Activated naive CD4-positive, alpha-beta T cell treated with anti-CD3 and anti-CD28 coated beads, Interleukin-2, amount 50 U/mL, for 72 hours (primary cell): Measurements from ENCODE around the gene FAM227B. TPM values are rescaled to one million over a fixed set of nuclear protein-coding genes. Genes with fewer than 3 reads are reported as not detected.
A peak's percentile ranks its signal among the peaks of the same experiment; 100 is the strongest.
"Not testable (repeated sequence)": the region's sequence is repeated elsewhere in the genome, so short reads cannot be mapped to it uniquely, and the experiment has no call there.

ENCODE experiments used
- ATAC-seq, 2 donors: fragments of 150-1000 bp; cut with Tn5 transposase; 2 replicates each; pipeline ENCODE4 v1.10.0; 2021; ENCODE audit warnings: mild to moderate bottlenecking in 2 of 2, moderate library complexity in 2 of 2
- DNase-seq, 2 donors: peaks; one replicate each; pipeline ENCODE4 v3.0.0; 2021 to 2022; ENCODE audit warnings: low spot score in 2 of 2
- H3K27ac Mint-ChIP-seq, 2 donors: one replicate each; pipeline ENCODE4 v1.8.0; 2022; ENCODE audit warnings: mild to moderate bottlenecking in 2 of 2, mixed read lengths in 2 of 2
- H3K36me3 Mint-ChIP-seq, 2 donors: one replicate each; pipeline ENCODE4 v1.8.0; 2022; ENCODE audit warnings: mixed read lengths in 2 of 2
- H3K9me3 Mint-ChIP-seq, 2 donors: one replicate each; pipeline ENCODE4 v1.8.0; 2022; ENCODE audit warnings: mixed read lengths in 2 of 2
- total RNA-seq, 2 donors: library from RNA; stranded (reverse); gene quantifications; one replicate each; pipeline ENCODE4 v1.2.3, GENCODE V29; 2022

The FAM227B gene
- total RNA-seq, 2 donors from 2014 or later, result 3.0 to 3.6 TPM

GRCh38 chr15:49622561-49622960 lies 1.9 kb upstream of the FAM227B start:
- Mint-ChIP-seq H3K27ac (no peak overlapping the region), H3K36me3 (peaks cover 15 to 34% of the 10 kb centered on the region in 2 donors), H3K9me3 (peaks cover 0 to 4% of the 10 kb centered on the region in 2 donors)
- ATAC-seq, result no peak
- DNase-seq, result no peak

DNA sequence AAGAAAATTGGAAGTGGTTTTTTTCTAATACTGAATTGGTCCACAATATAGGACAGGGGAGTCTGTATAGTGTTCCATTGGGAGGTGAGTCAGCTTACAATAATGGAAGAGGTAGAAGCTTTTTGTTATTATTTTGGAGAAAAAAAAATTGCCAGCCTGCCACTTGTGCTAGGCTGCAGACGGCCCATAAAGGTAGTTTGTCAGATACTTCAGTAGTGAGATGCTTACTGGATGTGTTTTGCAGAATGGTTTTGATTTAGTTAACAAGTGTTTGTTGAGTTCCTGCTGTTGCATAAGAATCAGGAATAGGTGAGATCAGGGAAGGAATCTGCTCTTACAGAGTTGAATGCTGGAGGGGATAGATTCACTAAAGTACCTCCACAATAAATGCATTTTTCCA lies 1.3 kb upstream of the FAM227B start:
- Mint-ChIP-seq H3K36me3 (peaks cover 15 to 34% of the 10 kb centered on the region in 2 donors), H3K27ac (peak overlapping the region; percentile 90 to 95), H3K9me3 (peaks cover 0 to 4% of the 10 kb centered on the region in 2 donors)
- ATAC-seq, result no peak
- DNase-seq, result no peak

GRCh38 chr15:49621401-49621811 lies 788 bp upstream of the FAM227B start:
- Mint-ChIP-seq H3K36me3 (peaks cover 15 to 34% of the 10 kb centered on the region in 2 donors), H3K27ac (peak overlapping the region; percentile 90 to 95), H3K9me3 (peaks cover 0 to 4% of the 10 kb centered on the region in 2 donors)
- no peak for DNase-seq
- ATAC-seq, result no peak

DNA sequence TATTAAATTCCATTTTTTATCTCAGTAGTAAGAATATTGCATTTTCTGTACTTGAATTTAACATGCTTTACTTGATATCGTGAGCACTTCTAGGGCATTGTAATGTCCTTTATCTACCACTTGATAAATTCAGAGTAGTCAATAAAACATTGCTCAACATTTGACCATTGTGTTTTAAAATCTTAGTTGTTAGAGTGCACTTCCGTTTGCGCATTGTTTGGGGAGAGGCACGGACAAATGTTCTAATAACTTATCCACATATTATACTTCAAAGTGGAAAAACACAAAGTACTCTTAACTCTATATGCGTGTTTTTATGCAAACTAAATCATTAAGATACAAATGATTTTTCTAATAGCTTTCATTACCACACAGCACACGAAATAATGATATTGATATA lies 419 bp downstream of the FAM227B start:
- ATAC-seq (no peak), DNase-seq (no peak)
- peaks cover 4% of the 10 kb centered on the region in 2 donors for H3K9me3 Mint-ChIP-seq

DNA sequence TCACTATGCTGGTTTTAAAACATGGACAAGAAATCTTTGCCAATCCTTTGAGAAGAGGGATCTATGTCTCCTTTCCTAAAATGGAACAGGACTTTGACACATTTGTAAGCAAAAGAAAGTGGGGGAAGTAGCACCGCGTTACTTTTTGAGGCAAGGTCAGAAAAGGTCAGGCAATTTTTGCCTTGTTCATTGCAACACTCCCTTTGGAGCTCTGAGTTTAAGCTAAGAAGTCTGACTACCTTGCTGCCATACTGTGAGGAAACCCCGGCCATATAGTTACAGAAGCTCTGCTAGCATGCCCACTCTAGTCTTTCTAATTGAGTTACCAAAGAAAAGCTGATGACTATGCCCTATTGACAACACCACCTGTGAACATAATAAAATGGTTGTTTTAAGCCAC lies 1.4 kb downstream of the FAM227B start:
- ATAC-seq, result no peak
- peaks cover 9 to 11% of the 10 kb centered on the region in 2 donors for H3K9me3 Mint-ChIP-seq
- DNase-seq, result no peak
- H3K36me3 Mint-ChIP-seq, result peaks cover 14 to 35% of the 10 kb centered on the region in 2 donors
- H3K27ac Mint-ChIP-seq, result no peak overlapping the region

More for the DNA sequence above, 419 bp downstream of the FAM227B start:
- Mint-ChIP-seq H3K27ac (peak overlapping the region; percentile 82 to 95), H3K36me3 (peaks cover 10 to 32% of the 10 kb centered on the region in 2 donors)

DNA sequence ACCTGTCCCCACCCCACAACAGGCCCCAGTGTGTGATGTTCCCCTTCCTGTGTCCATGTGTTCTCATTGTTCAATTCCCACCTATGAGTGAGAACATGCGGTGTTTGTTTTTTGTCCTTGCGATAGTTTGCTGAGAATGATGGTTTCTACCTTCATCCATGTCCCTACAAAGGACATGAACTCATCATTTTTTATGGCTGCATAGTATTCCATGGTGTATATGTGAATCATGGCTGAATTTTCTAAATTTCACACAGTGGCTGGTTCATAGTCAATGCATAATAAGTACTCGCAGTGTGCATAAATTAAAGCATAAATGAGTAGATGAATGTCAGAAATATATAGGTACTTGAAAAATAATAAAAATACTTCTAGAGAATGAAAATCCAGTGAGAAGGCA lies 8.4 kb downstream of the FAM227B start:
- DNase-seq, ATAC-seq, H3K27ac Mint-ChIP-seq: not testable (repeated sequence)
- peaks cover 12 to 14% of the 10 kb centered on the region in 2 donors for H3K36me3 Mint-ChIP-seq
- H3K9me3 Mint-ChIP-seq, result peaks cover 9 to 11% of the 10 kb centered on the region in 2 donors

DNA sequence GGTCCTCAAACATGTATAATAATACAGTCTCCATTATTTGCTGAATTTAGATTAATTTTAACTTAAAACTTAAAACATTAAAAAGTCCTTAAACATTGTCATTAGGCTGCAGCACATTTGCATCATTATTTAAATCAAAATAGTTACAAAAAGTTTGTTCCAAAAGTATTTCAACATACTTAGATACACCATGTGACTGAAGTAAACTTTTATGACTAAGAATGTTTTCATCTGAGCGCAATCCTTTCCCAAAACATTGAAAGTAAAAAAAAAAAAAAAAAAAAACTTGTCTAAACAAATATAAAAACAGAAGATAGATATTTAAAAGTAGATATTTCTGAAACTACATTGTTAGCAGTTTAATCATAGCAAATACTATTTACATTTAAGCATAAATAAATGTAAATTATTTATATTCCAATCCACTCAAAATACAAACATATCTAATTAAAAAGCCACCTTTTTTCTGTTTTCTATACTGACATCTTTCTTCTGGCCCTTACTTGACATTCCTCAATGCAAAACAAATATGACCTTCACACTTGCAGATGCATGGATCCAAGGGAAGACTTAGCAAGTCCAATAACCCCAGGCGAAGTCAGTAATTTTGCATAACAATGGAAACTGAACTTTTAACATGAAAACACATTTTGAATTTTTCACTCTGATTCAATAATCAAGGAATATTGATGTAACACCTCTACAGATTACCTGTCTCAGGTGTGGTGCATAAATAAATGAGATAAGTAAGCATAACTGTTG lies 10.3 kb downstream of the FAM227B start:
- peaks cover 15 to 17% of the 10 kb centered on the region in 2 donors for H3K36me3 Mint-ChIP-seq
- ATAC-seq, result no peak
- H3K27ac Mint-ChIP-seq, result no peak overlapping the region
- H3K9me3 Mint-ChIP-seq, result peaks cover 7% of the 10 kb centered on the region in 2 donors
- no peak for DNase-seq

DNA sequence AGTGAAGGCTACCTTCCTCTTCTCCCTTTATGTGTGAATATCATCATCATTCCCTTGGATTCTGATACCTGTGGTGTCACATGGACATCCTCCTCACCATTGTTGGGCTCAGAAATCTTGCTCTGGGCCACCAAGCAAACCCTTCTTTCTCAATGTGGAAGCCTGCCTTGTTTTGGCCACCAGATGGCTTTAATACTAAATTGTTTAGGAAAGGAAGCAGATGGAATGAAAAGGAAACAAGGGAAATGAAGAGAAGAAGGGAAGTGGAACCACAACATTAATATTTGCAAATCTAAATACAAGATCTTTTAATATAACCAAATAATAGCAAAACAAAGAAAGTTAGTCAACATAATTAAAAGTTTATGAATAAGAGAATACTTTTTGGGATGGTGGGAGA lies 14.0 kb downstream of the FAM227B start:
- no peak for ATAC-seq
- H3K36me3 Mint-ChIP-seq, result peaks cover 14 to 23% of the 10 kb centered on the region in 2 donors

DNA sequence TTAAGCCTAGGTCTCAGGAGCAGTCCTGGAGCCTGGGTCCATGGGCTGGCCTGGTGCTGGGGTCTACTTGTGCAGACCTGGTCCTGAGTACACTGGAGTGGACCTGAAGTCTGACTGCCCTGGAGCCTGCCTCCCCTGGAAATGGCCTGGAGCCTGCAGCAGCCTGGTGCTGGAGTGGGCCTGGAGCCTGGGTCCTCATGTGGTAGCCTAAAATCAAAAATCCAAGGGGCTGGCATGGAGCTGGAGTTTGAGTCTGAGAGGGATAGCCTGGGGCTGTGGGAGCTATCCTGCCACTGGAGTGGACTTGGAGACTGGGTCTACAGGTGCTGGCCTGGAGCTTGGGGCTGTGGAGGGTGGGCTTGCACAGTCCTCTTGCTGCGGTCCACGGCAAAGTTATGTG lies 15.0 kb downstream of the FAM227B start:
- Mint-ChIP-seq H3K9me3 (peaks cover 19 to 24% of the 10 kb centered on the region in 2 donors), H3K27ac (peak overlapping the region in 1 of 2 donors; percentile 44), H3K36me3 (peaks cover 20 to 29% of the 10 kb centered on the region in 2 donors)
- ATAC-seq (no peak), DNase-seq (no peak)

More for the DNA sequence above, 14.0 kb downstream of the FAM227B start:
- no peak for DNase-seq
- Mint-ChIP-seq H3K9me3 (peaks cover 14 to 20% of the 10 kb centered on the region in 2 donors), H3K27ac (no peak overlapping the region)

GRCh38 chr15:49604625-49605409 lies 15.8 kb downstream of the FAM227B start:
- DNase-seq, result no peak
- Mint-ChIP-seq H3K36me3 (peaks cover 20 to 29% of the 10 kb centered on the region in 2 donors), H3K27ac (peak overlapping the region in 1 of 2 donors; percentile 44), H3K9me3 (peaks cover 19 to 26% of the 10 kb centered on the region in 2 donors)
- ATAC-seq, result no peak

DNA sequence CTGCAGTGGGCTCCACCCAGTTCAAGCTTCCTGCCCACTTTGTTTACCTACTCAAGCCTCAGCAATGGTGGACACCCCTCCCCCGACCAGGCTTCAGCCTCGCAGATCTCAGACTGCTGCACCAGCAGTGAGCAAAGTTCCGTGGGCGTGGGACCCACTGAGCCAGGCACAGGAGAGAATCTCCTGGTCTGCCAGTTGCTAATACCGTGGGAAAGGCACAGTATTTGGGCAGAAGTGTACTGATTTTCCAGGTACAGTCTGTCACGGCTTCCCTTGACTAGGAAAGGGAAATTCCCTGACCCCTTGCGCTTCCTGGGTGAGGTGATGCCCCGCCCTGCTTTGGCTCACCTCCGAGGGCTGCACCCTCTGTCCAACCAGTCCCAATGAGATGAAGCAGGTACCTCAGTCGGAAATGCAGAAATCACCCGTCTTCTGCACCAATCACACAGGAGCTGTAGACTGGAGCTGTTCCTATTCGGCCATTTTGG lies 27.7 kb downstream of the FAM227B start:
- not testable (repeated sequence) for DNase-seq, H3K27ac Mint-ChIP-seq, ATAC-seq
- Mint-ChIP-seq H3K36me3 (peaks cover 16 to 30% of the 10 kb centered on the region in 2 donors), H3K9me3 (peaks cover 12 to 28% of the 10 kb centered on the region in 2 donors)

- no peak overlapping the region for H3K27ac Mint-ChIP-seq
- DNase-seq (no peak), ATAC-seq (no peak)
- peaks cover 16 to 20% of the 10 kb centered on the region in 2 donors for H3K36me3 Mint-ChIP-seq
- H3K9me3 Mint-ChIP-seq, result peaks cover 0 to 12% of the 10 kb centered on the region in 2 donors
These were observed 31.6 kb downstream of the FAM227B start for GRCh38 chr15:49589030-49589429.

DNA sequence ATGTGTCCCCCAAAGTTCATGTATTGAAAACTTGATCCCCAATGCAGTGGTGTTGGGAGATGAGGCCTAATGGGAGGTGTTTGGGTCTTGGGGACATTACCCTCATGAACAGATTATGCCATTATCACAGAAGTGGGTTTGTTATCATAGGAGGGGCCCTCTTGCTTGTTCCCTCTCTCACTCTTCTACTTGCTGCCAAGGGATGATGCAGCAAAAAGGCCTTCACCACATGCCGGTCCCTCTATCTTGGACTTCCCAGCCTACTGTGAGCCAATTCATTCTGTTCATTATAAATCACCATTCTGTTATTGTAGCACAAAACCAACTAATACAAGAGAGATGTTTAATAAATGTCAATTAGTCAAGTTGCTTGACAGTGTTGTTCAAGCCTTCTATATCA lies 47.2 kb downstream of the FAM227B start:
- ATAC-seq (no peak), DNase-seq (no peak)
- Mint-ChIP-seq H3K36me3 (peaks cover 15 to 30% of the 10 kb centered on the region in 2 donors), H3K27ac (no peak overlapping the region), H3K9me3 (peaks cover 28 to 37% of the 10 kb centered on the region in 2 donors)

DNA sequence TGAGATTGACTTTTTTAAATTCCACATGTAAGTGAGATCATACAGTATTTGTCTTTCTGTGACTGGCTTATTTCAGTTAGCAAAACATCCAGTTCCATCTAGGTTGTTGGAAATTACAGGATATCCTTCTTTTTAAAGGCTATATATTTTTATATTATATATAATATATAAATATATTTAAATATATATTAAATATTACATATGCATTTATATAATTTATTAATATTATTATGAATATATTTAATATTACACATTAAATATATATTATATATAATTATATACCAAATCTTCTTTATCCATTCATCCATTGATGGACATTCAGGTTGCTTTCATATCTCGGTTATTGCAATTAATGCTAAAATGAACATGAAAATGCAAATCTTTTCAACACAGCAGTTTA lies 49.9 kb downstream of the FAM227B start:
- Mint-ChIP-seq H3K9me3 (peaks cover 28 to 37% of the 10 kb centered on the region in 2 donors), H3K27ac (no peak overlapping the region), H3K36me3 (peaks cover 15 to 25% of the 10 kb centered on the region in 2 donors)
- no peak for ATAC-seq
- no peak for DNase-seq

- Mint-ChIP-seq H3K9me3 (peaks cover 28 to 37% of the 10 kb centered on the region in 2 donors), H3K36me3 (peaks cover 15 to 25% of the 10 kb centered on the region in 2 donors), H3K27ac (no peak overlapping the region)
- no peak for DNase-seq
- no peak for ATAC-seq
These were observed 50.4 kb downstream of the FAM227B start for GRCh38 chr15:49570174-49570573.

GRCh38 chr15:49560045-49560444 lies 60.6 kb downstream of the FAM227B start:
- DNase-seq (no peak), ATAC-seq (no peak)
- Mint-ChIP-seq H3K36me3 (peaks cover 36 to 66% of the 10 kb centered on the region in 2 donors), H3K9me3 (peaks cover 39 to 49% of the 10 kb centered on the region in 2 donors), H3K27ac (no peak overlapping the region)

- DNase-seq (no peak), ATAC-seq (no peak)
- Mint-ChIP-seq H3K9me3 (peaks cover 45 to 56% of the 10 kb centered on the region in 2 donors), H3K27ac (no peak overlapping the region), H3K36me3 (peaks cover 36 to 67% of the 10 kb centered on the region in 2 donors)
These were observed 61.7 kb downstream of the FAM227B start for GRCh38 chr15:49558929-49559328.
